Amygdala (tissue), 56 donors: ENCODE data around the gene KL.

ENCODE experiments used
- DNase-seq, 56 donors: peaks; one replicate each; lab custom pipeline; 2025; lab: John Stamatoyannopoulos, UW

KL gene

DNA sequence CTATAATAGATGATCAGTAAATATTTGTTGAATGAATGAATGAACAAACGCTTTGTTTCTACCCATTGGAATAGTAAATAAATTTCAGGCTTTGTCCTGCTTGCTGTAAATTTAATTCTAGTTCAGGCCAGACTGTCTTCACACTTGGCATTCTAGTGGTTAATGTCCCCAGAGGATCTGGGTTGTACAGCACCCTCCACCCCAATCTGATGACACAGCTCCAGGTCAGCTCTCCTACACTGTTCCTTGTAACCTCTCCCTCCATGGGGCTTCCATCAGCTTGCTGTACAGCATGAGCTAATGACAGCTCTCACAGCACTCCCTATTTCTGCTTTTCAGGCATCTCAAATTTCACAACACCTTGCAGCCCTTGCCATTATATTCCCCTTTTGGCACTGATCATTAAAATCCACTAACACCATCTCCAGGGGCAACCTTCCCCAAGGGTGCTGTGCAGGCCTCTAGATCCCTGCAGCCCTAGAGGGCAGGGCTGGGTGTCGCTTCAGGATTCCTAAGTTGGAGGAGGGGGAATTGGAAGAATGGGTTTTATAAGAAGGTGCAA lies 12.7 kb upstream of the KL start:
- DNase-seq = no peak

DNA sequence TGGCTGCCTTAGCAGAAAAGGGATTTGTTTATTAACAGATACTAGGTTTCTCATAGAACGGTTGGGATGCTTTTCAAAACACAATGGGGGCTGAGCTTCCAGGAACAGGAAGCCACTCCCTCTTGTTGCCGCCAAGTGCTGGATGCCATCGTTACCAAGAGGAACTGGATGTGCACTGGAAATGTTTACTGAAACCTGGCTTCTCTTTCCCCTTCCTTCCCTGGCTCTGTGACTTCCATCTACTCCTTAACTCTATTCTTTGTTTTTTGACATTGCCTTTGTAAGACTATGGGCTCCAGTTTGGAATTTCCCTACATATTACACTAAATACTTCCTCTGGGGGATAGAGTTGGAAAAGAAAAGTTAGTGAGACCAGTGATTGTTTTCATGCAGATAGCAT lies 11.7 kb upstream of the KL start:
- DNase-seq = no peak

DNA sequence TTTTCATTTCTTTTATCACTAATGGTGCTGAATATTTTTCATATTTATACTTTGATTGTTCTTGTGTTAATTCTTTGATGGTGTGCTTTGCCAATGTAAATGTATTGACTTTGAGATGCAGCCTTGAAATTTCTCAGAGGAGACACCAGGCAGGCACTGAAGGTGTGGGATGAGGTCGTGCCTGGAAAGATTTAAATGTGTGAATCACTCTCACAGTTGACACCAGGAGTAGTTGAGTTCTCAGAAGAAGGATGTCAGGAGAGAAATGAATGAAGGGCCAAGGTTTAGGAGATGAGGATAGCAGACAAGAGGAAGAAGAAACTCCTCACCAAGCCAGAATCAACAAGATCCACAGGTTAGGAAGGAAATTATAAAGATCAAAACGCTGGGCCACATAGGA lies 10.1 kb upstream of the KL start:
- no peak for DNase-seq

DNA sequence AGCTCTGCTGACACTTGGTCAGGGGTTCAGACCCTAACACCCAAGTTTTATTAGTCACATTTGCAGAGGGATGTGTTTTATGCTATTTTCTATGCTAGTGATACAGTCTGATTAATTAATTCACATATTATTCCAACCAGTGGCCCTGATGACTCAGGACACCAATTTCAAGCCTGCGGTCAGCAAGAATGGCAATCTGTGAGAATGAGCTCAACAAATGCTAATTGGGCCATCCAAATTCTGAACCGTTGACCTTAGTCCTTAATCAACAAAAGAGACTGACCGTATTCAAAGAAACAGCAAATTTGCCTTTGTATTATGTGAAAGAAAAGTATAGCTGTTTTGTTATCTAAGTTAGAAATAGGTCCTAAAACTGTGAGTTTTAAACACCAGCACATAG lies 9.6 kb upstream of the KL start:
- no peak for DNase-seq

DNA sequence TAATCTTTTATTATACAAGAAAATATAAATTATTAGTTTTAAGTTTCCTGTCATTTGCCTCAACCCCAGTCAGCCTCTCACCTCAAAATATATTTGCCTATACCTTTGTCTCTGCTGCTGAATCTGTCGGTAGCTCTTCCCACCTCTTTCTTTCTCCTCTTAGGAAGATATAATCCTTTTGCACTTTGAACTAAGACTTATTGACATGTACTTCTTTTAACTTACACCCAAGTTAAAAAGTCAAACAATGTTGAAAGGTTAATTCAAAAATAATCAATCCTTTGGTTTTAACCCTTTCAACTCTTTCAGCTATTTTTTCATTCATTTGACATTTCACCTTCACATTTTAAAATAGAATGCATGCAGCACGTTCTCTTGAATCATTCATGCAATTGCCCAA lies 9.0 kb upstream of the KL start:
- no peak for DNase-seq

DNA sequence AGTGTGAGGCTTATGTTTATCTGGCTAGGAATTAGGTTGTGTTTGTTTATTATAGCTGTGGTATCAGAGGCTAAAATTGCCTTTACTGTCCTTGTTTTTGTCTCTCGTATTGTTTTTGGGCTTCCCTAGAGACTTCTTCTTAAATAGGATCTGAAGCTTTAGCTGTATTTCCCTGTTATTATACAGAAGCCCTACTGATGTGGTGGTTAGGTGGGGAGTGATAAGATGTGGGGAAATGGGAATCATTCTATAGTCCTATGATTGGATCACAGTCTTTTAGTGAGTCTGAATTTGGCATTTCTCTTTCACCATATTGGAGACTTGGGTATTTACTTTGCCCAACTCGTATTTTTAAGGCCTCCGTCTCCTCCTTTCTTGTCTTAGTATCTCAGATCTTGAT lies 8.3 kb upstream of the KL start:
- no peak for DNase-seq

DNA sequence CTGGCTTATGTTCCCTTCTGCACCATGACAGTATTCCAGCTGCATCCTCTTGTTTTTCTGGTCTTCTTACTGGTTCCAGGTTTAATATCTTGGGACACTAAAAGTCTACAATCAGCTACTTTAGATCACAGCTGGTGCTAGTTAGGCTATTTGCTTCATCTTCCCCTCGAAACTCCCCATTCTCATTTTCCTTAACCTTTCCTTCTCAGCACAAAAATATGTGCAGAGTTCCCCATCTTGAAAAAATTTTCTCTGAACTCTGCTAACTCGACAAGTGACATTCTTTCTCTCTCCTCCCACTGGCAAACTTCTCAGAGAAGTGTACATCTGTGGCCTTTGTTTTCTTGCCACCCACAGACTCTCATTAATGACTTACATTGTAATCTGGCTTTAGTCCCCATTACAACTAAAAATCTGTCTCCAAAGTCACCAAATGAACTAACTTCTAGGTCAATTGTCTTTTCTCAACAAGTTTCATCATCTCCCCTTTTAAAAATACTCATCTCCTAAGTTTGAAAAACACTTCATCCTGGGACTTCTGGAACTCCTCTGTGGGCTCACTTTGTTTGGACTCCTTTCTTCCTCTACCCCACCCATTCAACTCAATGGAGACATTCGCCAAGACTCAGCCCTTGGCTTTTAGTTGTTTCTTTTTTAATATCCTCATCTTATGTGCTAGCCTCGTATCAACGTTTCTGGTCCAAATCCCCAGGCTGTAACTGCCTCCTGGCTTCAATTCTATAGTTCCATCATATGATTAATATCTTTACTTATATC lies 7.1 kb upstream of the KL start:
- no peak for DNase-seq

DNA sequence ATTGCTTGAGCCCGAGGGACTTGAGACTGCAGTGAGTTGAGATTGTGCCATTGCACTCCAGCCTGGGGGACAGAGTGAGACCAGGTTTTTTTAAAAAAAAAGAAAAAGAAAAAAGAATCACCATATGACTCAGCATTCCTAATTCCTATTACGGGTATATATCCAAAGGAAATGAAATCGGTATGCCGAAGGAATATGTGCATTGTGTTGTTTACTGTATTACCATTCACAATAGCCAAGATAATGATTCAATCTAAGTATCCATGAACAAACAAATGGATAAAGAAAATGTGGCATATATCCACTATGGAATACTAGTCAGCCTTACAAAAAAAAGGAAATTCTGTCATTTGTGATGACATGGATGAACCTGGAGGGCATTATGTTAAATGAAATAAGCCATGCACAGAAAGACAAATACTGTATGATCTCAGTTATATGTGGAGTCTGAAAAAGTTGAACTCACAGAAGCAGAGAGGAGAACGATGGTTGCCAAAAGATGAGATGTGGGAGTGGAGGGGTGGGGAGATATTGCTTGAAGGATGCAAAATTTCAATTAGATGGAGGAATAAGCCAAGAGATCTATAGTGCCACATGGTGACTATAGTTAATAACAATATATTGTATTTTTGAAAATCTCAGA lies 4.3 kb upstream of the KL start:
- DNase-seq = no peak

DNA sequence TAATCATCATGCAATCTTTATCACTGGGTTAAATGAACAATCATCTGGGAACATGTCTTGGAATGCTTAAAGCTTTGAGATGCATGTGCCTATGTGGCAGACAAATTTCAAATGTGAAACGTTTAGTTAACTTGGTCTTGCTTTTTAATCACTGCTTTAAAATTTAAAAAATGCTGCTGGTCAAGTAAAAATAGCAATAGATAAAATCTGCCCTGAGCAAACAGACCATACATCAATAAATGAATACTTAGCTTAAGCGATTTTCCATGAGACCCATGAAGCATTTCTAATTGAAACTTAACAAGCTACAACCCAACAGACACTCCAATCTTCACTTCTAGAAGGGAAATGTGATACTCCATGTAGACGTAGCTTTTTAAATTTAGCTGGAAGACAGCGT lies 1.9 kb upstream of the KL start:
- no peak for DNase-seq

DNA sequence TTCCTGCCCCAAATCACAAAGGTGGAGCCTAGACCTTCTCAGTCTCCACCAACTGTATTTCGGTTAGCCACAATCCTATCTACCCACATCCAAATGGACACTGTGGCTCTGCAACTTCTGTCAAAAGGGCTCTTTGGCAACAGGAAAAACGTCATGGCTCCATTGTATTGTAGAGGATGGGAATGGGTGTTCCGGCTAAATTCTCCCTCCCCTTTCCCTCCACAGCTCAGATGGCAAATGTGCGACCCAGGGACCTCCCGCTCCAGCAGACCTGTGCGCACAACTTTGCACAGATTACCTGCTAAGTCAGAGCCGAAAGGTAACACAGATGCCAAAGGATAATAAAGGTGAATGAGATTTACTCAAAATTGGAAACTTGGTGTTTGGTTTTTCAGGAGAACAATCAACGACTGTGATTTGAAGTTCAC lies 968 bp upstream of the KL start:
- no peak for DNase-seq

DNA sequence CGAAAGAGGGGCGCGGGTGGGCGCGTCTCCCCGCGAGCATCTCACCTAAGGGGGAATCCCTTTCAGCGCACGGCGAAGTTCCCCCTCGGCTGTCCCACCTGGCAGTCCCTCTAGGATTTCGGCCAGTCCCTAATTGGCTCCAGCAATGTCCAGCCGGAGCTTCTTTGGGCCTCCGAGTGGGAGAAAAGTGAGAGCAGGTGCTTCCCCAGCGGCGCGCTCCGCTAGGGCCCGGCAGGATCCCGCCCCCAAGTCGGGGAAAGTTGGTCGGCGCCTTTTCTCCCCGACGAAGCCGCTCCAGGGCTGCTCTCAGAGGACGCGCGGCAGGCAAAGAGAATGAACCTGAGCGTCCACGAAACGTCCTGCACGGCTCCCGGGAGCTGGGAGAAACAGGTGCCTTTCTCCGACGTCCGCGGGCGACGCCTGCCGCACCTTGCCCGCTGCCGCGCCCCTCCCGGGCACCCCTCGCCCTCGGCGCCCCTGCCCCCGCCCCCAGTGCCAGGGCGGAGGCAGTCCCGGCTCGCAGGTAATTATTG lies 366 bp upstream of the KL start:
- no peak for DNase-seq

DNA sequence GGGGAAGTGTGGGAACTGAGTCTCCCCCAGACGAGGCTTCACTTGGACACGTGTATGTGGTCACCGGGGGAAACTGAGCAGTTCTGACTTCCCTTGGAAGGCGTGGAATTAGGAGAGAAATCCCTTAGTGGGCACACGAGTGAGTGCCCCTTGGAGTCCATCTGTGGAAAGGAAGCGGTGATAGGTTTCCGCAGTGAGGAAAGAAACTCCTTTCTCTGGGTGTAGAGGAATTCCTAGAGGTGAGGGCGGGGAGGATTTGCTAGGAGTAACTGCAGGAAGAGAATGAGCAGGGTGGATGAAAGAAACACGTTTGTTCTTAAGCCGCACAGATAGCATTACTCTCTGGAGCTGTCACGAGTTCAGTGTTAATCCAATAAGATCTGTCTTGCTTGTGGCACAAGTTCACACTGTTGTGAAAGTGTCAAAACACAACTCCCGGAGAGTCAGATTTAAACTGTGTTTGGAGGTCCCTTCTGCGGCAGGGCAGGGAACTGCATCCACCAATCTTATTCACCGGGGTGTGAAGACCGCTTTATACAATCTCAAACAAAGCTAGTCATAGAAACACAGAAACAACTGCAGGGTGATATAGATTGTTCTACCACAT lies 1.2 kb downstream of the KL start:
- DNase-seq = peak in 5 of 56 donors; percentile 5 to 18 (median 10)

DNA sequence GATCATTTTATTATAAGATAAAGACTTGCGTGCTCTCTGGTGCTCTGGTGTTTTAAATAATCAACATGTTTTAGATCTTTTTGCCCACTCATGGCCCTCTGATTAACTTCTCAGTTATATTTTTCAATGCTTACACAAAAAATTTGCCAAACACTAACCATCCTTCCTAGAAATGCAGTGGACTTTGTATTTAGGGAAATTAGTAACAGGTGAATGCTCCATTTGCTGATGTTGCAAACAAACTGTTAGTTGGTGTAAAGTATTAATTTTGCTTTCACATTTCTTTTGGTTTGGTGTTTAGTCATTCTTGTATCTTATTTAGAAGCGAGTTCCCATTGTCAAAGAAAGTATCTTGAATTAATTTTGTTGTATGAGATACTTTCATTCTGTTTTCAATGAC lies 2.7 kb downstream of the KL start:
- DNase-seq = no peak

DNA sequence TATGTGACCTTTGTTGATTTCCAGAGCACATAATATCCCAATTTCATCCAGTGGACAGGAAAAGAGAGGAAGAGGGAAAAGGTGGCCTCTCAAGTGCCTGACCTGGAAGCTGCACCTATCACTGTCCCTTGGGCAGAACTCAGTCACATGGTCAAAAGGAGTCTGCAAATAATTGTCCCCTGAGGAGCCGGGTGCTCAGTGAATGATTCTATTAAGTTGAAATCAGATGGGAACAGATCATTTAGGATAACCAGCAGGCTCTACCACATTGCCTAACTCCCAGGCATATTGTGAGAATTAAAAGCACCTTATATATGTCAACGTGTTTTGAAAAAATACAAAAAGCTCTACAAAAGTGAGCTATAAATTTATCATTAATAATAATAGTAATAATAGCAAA lies 6.8 kb downstream of the KL start:
- no peak for DNase-seq

DNA sequence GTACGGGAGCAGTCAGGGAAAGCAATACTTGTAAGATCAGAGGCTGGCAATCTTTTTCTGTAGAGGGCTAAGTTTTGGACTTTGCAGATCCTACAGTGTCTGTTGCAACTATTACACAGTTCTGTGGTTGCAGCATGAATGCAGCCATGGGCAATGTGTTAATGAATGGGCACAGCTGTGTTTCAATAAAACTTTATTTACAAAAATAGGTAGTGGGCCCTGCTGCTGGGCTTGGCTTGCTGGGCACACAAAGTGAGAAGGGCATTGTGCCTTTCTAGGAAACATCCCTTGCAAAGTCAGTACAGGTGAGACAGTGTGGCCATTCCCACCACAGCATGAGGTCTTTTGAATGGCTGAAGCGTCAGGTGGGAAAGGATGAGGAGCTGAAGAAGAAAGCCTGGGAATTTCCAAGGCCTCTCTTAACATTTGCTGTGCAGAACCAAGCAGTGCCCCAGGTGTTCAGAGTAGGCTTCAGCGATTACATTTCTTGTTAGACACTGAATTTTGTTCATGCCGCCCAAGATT lies 9.1 kb downstream of the KL start:
- no peak for DNase-seq

DNA sequence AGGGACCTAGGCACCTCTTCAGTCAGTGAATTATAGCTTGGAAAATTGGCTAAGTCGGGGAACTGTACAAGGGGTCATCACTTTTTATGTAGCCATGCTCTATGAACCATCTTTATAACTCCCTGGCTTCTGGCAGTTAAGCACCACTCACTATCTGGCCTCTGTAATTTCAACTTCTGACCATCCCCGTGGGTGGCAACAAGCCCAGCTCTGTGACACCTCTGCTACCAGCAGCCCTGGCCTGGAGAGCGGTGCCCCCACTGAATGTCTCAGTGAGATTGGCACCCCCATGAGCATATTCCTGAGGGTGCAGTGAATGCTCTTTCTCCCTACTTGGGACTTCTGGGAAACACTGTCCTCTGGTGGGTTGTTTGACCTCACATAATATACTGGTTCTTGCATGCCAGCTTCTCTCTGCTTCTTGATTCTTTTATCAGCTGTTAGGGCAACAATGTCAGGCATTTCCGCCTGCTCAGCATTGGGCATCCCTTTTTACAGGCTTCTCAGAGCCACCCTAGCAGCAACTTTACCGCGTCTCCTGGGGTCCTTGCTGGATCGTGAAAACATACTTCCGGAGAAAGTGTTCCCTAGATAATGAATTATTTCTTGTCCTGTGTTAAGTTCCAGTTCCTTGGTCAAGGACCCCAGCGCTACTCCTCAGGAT lies 10.4 kb downstream of the KL start:
- no peak for DNase-seq

DNA sequence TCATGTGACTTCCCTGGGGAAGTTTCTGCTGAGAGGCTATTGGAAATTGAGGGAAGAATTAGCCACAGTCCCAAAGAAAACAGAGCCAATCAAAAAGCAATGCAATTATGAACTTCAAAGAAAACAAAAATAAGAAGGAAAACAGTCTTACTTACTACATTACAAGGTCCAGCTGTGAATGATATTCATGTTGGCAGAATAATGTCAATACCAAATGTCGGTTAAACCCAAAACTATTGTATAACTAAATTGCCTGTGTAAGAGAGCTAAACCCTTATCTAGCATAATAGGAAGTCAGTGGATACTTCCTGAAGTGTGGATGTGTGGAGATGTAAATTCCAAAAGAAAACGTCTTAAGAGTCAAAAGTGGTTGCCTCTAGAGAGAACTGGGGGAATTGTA lies 12.4 kb downstream of the KL start:
- no peak for DNase-seq

DNA sequence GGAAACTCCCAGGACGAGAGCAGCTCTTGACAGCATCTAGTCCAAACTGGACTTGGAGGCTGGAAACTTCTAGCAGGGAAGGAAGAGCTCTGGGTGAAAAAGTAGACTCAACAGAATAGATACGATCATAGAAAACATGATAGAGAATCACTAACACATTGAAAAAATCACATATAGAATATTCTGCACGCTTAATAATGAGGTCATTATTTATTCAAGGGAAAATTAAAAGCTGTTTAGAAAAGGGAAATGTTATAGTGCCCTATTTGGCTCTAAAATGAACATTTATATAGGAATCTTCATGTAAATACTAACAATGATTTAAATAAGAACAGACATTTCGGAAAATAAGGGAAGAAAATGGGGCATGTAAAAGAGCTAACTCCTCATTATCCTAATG lies 15.1 kb downstream of the KL start:
- no peak for DNase-seq

DNA sequence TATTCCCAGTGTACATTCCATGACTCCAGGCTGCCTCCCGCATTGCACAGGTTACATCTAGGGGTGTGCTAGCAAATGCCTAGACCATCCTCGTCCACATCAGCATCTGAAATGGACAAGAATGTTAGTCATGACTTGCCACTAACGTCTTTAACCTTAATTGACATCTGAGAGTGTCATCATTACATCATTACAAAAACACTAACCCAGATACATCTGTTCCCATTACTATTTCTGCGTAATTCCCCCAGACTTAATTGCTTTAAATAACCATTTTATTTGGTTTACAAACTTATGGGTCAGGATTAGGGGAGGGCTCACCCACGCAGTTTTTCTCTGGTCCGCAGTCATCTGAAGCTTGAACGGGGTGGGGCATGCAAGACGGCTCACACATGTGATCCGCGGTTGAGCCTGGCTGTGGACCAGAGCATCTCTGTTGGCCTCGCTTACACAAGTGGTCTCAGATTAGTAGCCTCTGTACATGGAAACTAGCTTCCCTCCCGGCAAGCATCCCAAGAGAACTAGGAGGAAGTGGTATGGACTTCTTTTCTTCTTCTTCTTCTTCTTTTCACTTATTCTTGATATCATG lies 15.9 kb downstream of the KL start:
- DNase-seq = no peak

DNA sequence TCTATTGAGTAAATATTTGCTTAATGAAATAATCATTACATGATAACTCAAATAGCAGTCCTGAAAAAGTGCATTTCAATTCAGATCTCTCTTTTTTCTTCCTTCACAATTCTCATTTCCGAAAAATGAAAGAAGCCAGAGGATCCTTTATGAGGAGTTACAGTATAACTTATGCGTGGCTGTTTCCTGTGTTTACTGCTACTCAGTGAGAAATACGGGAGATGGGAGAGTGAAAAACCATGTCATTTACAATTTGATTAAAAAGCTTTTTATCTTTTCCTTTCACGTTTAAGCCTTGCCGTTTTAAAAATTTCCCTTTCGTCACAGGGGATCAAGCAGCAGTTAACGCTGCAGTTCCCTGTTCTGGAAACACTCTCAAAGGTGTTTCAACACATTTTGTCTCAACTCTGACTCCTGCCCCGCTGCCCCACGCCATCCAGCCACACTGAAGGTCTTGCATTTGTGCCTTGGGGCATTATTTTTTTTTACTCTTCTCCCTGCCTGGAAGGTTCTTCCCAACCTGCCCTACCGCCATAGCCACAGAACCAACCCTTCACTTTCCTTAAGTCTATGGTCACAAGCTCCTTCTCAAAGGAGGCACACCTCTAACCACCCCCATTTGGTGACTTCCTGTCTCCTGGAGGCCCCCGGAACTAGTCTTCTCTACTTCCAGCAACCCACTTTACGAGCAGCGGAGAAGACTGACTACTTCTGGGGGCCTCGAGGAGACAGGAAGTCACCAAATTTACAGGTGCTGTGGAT lies 17.0 kb downstream of the KL start:
- DNase-seq = no peak
